HG03521 (cell line): ENCODE data around the gene HCAR3.
A peak's percentile ranks its signal among the peaks of the same experiment; 100 is the strongest.
"Not testable (repeated sequence)": the region's sequence is repeated elsewhere in the genome, so short reads cannot be mapped to it uniquely, and the experiment has no call there.

Experiments
- ATAC-seq: cut with Tn5 transposase; IDR thresholded peaks from one replicate; pipeline ENCODE4 v1.9.1; 2021; ENCODE audit warnings: mild to moderate bottlenecking, moderate library complexity; ENCODE audit not compliant: unreplicated experiment

The HCAR3 gene

DNA sequence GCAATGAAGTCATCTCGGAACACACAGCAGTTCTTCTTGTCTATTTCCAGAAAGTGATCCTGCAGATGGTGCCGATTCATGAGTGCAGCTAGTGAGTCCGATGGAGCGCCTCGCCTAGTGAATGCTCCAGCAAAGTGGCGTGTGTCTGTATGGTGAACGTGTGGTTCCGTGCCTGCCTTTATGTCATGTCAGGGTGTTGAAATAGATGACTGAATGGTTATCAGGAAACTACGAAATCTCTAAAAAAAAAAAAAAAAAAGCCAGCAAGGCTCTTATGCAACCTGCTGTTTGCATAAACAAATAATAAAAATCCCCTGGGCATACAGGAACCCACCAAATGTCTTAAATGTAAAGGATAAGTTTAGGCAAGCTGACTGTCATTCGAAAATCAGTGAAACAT is at the start of gene HCAR3:
Gene HCAR3 (minus strand): TSS at position 154 of the 400 bp plus-strand sequence. CDS start 74 bp downstream, at position 80.
- ATAC-seq: not testable (repeated sequence)

DNA sequence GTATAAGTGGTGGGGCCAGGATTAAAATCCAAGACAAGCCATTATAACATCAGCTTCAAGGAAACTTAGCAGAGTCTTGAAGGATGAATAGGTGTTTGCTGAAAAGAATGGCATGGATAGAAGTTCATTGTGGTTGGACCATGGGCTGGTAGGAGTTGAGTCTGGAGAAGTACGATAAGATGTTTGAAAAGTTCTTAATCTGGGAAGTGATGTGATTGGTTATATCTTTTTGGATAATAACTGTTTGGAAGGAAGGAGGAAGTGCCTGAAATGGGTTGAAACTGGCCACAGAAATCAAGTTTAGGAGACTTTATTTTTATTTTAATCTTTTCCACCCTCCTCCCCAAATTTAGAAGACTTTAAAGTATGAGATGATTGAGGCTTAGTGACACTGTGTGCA is 41.0 kb upstream of the HCAR3 start:
- ATAC-seq: no peak

DNA sequence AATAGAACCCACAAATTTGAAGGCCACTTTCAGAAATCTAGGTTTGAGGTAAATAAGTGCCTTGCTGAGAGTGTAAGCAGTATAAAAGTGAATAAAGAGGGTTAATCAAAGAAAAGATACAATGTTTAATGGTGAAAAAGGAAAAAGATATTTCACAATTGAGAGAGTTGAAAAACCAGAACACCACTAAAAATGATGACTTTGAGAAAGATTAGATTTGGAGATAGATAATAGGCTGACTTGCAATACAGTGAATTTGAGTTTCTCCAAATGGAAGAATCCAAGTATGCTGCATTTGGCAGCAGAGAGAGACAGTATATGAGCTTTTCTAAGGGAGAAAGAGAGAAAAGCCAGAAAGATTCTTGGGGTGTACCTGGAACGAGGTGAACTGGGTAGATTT is 38.2 kb upstream of the HCAR3 start:
- ATAC-seq: no peak

DNA sequence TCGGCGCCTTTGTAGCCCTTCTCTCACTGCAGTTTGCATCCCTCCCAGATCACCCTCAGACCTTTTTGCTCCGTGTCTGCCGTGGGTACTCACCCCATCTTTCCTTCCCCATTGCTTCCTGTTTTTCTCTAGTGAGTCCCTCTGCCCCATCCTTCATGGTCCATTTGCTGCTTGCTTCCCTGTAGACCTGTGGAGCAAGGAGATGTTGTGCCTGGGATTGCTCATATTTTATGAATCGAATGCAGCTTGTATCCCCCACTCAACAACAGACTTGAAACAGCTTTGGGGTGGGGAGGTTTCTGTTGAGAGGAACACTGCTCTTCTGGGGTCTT is 36.7 kb upstream of the HCAR3 start:
- ATAC-seq: no peak

DNA sequence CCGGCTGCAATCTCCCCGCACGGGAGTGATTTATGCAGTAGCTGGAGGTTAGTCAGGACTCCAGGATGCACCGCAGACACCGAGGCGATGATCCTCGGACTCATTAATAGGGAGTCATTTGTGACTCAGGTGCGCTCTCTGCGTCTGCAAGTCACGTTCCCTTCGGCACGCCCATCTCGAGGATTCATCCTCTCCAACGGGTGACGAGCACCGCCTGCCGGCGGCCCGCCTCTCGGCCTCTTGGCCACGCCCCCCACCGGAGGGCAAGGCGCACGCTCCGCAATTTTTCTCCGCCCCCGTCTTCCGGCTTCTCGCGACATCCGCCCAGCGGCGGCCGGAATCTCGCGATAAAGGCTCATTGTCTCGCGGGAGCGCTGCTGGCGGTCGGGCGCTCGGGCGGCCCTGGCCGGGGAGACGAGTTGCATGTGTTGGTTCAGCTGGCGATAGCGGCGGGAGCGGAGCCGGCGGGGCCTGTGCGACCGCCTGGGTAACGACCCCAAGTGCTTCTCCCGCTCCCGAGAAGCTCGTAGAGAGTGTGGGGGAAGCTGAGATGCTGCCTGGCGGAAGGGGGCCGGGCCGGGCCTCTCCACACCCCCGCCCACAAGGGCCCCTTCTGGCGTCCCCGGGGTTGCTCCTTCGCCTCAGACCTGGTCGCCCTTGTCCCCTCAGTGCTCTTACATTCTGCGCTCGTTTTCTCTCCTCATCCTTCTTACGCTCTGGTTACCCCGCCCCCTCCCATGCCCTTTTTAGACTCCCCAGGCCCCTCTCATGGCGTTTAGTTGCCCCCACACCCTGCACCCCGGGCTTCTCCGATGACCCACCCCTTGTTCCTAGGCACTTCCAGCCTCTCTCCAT is 36.1 kb upstream of the HCAR3 start, which contains the start of gene DENR:
Gene DENR (plus strand): TSS at position 361 of the 855 bp plus-strand sequence. CDS start 878 bp downstream, outside the sequence.
- ATAC-seq: peak; percentile 93

DNA sequence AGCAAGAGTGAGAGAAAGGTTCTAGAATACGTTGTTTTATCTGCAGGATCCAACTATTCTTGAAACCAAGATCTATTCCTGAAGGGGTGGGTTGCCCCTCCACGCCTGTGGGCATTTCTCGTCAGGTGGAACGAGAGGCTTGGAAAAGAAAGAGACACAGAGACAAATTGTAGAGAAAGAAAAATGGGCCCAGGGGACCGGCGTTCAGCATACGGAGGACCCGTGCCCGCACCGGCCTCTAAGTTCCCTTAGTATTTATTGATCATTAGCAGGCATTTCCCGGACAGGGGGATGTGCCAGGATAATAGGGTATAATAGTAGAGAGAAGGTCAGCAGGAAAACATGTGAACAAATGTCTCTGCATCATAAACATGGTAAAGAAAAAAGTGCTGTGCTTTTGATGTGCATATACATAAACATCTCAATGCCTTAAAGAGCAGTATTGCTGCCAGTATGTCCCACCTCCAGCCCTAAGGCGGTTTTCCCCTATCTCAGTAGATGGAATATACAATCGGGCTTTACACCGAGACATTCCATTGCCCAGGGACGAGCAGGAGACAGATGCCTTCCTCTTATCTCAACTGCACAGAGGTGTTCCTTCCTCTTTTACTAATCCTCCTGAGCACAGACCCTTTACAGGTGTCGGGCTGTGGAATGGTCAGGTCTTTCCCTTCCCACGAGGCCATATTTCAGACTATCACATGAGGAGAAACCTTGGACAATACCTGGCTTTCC is 34.3 kb upstream of the HCAR3 start:
- ATAC-seq: not testable (repeated sequence)

DNA sequence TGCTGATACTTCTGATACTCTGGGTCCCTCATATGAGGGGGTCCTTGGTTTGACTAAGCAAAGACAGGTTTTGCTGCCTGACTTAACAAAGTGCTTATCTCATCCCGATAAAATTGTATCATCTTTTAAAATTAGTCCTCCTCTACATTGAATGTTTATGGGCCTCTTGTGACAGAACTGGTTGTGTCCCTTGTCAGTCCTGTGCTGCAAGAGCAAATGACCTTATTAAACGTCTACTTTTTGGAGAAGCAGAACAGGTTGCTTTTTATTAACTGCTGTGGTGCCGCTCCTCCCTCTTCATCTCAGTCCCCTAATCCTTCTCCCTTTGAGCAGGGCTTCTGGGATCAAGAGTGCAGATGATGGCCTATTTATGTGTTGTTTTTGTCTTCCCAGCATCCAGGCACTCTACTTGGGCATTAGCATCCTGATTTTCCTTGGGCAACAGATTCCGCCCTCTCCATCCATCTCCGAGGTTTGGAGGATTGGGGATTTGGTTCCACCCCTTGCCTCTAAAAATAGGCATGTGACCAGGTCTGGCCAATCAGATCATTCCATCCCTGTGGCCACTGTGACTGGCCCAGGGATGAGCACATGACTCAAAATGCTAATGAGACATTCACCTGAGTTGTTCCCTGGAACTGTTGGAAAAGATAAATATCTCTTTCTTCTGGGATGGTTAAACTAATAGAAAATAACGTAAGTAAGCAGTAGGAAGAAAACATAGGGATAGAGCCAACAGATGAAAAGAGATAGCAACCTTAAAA is 33.1 kb upstream of the HCAR3 start:
- ATAC-seq: no peak

DNA sequence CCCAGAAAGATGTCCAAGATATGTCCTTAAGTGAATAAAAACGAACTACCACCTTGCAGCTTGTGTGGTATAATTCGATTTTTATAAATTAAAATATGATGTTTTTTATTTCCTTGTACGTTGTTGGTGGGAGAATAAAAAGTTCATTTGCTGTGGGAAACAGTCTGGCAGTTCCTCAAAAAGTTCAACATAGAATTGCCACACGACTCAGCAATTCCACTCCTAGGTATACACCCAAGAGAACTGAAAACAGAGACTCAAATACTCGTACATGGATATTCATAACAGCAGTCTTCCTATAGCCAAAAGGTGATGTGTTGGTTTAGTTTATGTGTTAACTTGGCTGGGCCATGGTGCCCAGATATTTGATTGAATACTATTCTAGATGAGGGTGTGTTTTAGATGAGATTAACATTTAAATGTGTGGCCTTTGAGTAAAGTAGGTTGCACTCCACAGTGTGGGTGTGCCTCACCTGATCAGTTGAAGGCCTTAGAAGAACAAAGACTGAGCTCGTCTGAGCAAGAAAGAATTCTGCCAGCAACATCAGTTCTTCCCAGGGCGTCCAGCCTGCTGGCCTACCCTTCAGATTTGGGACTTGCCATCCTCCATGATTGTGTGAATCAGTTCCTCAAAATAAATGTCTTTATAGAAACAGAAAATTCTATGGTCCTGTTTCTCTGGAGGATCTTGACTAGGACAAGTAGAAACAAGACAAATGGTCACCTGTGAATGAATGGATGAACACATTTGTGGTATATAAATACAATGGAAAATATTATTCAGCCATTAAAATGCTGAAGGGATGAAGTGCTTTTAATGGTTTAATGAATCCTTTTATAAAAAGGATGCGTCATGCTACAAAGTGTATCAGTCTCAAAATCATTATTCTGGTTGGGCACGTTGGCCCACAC is 30.9 kb upstream of the HCAR3 start:
- no peak for ATAC-seq

DNA sequence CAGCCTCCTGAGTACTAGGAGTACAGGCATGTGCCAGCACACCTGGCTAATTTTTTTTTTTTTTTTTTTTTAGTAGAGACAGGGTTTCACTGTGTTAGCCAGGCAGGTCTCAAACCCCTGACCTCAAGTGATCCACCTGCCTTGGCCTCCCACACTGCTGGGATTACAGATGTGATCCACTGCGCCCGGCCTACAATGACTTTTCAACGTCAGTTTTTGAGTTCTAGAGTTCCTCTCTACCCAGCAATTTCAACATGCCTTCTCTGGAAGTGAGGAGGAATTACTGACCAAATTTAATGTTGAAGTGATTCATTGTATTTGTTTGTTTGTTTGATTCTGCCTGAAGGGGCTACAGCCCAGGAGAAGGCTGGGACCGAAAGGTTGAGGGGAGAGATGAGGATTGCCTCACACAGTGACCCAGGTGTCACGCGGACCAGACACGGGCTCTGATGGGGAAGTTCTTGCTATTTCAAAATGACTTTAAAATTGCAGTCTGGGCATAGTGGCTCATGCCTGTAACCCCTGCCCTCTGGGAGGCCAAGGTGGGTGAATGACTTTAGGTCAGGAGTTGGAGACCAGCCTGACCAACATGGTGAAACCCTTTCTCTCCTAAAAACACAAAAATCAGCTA is 27.4 kb upstream of the HCAR3 start:
- ATAC-seq: no peak

DNA sequence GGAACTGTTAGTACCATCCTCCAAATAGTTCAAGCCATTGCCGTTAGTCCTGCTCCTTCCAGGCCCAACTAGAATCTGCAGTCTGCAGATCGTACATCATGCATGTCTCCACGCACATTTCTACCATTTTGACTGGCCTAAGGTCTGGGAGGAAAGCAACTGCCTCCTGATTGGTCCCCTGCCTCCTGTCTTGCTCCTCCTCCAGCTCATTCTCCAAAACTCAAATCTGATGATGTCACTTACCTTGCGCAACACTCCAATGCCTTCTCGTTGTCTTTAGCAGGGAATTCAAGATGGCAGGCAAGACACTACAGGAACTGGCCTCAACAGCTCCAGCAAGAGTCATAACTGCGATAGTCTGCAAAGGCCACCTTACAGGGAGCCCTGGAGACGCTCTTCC is 23.7 kb upstream of the HCAR3 start:
- ATAC-seq: no peak

DNA sequence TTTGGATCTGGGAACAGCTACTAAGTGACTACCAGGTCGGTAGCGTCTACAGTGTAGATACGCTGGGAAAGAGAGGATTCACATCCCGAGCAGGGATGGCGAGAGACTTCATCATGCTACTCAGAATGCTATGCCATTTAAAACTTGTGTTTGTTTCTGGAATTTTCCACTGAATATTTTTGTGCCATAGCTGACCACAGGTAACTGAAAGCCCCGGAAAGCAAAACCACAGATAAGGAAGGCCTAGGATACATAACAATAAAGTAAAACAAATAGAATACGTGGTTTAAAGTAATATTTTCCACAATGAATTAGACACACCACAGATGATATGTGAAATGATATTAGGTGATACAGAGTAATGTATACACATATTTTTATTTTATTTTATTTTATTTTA is 22.0 kb upstream of the HCAR3 start:
- no peak for ATAC-seq

DNA sequence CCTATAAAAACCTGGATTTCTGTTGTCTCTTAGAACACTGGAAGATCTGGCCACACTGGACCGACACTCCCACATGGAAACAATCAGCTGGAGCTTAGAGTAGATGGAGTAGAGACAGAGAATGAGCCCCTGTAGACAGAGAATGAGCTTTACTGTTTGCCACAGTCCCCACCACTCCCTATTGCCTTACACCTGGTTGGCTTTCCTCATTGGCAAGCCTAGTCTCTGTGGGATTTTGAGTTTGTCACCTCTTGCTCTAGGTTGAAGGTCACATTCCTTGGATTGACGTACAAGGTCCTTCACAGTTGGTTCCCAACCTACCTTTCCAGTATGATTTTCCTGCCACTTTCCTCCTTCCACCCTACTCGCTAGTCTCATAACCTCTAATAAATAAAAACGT is 16.0 kb upstream of the HCAR3 start:
- no peak for ATAC-seq

DNA sequence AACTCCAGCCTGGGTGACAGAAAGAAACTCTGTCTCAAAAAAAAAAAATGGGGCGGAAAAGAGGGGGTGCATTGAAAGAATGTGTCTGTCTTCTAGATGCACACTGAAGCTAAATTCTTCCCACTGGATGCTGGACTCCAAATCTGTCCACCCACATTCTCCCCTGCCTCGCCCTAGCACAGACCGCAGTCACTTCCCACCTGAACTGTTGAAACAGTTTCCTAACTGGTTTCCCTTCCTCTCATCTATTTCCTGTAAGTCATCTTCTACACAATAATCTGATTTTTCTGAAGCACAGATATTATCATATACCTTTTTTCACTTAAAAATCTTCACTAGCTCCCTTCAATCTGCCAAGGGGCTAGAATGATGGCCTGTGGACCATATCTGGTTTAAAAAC is 15.6 kb upstream of the HCAR3 start:
- no peak for ATAC-seq

DNA sequence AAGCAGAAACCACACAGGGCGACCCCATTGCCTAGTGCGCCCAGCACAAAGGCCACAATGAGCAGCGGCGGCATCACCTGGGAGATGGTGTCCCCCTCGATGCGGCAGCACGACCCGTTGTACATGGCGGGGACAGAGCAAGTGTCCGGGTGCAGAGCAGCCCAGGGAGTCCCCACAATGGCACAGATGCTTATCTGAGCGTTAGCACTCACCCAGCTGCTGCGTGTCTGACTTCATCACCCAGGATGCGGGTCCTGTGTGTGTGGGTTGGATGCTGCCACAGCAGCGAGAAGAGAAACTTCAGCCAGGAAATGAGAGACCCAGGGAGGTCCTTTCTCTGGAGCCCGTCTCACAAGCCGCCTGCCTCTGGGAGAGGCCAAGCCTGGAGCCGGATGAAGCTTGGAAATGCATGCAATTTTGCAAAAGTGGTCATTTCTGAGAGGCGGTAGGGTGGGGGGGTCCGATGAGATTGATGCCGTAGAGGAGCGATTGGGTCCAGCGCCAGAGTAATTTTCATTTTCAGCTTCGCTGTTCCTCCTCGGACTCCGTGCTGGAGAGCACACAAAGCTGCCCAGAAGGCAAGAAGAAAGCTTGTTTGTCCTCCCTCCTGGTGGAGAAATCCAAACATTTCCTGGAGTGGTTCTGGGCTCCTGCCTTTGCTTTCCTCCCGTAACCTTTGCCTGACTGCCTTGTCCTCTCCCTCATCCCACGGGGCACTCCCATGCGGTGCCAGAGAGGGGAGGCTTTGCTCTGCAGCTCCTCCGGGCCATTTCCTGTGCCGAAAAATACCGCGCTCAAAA is 13.8 kb upstream of the HCAR3 start, which contains the start of gene HCAR1:
Gene HCAR1 (minus strand): TSS at position 630 of the 800 bp plus-strand sequence. CDS start 505 bp downstream, at position 125.
- no peak for ATAC-seq

DNA sequence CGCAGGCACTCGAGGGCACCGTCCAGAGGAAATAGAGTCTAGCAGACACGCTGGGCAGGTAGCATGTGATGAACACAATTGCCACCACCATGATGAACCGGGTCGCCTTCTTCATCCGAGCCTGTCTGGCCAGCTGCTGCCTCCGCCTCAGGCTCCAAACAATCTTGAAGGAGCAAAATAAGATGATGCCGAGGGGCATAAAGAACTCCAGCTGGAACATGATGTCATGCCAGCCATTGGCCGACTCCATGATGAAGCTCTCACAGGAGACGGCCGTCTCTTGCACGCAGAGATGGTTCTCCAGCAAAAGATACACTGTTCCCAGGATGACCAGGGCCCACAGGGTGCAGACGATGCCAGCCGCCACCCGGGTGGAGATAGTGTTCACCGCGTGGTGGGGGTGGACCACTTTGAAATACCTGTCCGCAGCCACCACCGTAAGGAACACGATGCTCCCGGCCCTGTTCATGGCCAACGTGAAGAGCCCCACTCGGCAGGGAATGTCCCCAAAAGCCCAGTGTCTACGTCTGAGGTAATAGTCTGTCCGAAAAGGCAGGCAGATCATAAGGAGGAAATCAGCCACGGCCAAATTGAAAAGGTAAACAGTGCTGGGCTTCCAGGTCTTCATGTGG is 13.1 kb upstream of the HCAR3 start:
- ATAC-seq: no peak

DNA sequence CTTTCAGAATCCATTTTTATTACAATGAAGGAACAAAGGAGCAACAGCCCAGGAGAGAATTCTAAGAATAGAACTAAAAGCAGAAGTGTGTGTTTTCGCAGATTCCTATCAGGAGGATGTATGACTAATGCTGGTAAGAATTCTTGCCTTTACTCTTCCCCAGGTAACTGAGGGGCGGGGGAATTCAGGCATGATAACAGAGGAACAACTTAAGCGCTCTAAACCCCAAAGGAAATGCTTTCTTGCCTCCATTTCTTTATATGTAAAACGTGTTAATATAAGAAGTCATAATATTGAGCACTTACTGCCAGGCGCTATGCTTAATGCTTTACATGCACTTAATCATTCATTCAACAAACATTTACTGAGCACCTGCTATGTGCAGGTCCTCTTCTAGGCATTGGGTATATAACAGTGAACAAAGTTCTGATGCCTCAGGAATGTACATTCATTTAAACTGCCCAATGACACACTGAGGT is 9.5 kb upstream of the HCAR3 start:
- ATAC-seq: no peak

DNA sequence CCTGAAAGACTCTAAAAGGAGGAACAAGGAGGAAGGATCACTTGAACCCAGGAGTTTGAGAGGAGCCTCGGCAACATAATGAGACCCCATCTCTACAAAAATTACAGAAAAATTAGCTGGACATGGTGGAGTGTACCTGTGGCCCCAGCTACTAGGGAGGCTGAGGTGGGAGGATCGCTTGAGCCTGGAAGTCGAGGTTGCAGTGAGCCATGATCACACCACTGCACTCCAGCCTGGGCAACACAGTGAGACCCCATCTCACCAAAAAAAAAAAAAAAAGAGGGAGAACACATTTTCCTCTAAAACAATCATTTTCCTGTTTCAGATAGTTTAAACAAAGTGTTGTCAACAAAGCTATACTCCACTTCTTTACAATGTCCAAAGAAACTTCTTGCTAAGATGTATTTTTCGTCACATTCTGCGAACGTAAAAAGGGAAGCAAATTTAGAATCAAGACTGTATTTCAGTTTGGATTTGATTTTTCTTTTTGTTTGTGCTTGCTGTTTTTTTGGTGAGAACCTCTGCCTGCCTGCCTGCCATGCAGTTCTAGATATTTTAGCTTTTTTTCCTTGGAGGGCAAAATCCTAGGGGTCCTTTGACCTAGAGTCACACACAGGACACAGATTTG is 9.0 kb upstream of the HCAR3 start:
- no peak for ATAC-seq
